Breast epithelium (tissue), 3 donors: ENCODE measurements around the gene SPZ1.

Experiments
- CTCF ChIP-seq, 3 donors: fragments of 450-650 bp; IDR thresholded peaks; one replicate each; pipeline ENCODE4 v1.5.1; 2016 to 2017; ENCODE audit warnings: antibody characterized with exemption in 3 of 3, mild to moderate bottlenecking in 3 of 3, moderate library complexity in 3 of 3
- POLR2A ChIP-seq: fragments of 450-650 bp; IDR thresholded peaks from one replicate; pipeline ENCODE4 v1.6.1; 2016; ENCODE audit warnings: antibody characterized with exemption, mild to moderate bottlenecking, moderate library complexity
- POLR2AphosphoS5 ChIP-seq, 3 donors: sonication (generic); formaldehyde crosslinking; IDR thresholded peaks; one replicate each; pipeline ENCODE4 v1.6.1; 2017; ENCODE audit warnings: antibody characterized with exemption in 3 of 3

GRCh38 chr5:80364892-80365291 lies 45.1 kb downstream of the SPZ1 start:
- TF ChIP-seq CTCF (IDR thresholded peaks at IDR 0.05) (no peak), POLR2A (no peak), POLR2AphosphoS5 (IDR thresholded peaks at IDR 0.05) (no peak)
